Smooth muscle cell (in vitro differentiated cells): ENCODE data around the gene EFNA5. TPM values are rescaled to one million over a fixed set of nuclear protein-coding genes. Genes with fewer than 3 reads are reported as not detected.
A peak's percentile ranks its signal among the peaks of the same experiment; 100 is the strongest.

Source experiments
- DNase-seq: peaks from one replicate; lab custom pipeline; 2025; ENCODE audit not compliant: unreplicated experiment; lab: John Stamatoyannopoulos, UW
- H2AFZ ChIP-seq: fragments of 200-600 bp; sonication (generic); 2 replicates; pipeline ENCODE4 v1.6.0; 2016; ENCODE audit warnings: antibody characterized with exemption, low read depth, mild to moderate bottlenecking
- H3F3A ChIP-seq: fragments of 200-600 bp; sonication (generic); 2 replicates; pipeline ENCODE4 v1.6.0; 2017; ENCODE audit warnings: antibody characterized with exemption, low read depth
- H3K27ac ChIP-seq: fragments of 200-600 bp; sonication (generic); 2 replicates; pipeline ENCODE4 v1.5.1; 2016; ENCODE audit warnings: low read depth, mild to moderate bottlenecking
- H3K27me3 ChIP-seq: fragments of 200-600 bp; sonication (generic); 2 replicates; pipeline ENCODE4 v1.6.1; 2016; ENCODE audit warnings: low read depth, mild to moderate bottlenecking
- H3K36me3 ChIP-seq: fragments of 200-600 bp; sonication (generic); 2 replicates; pipeline ENCODE4 v1.5.1; 2016; ENCODE audit warnings: low read depth
- H3K4me1 ChIP-seq: fragments of 200-600 bp; sonication (generic); 2 replicates; pipeline ENCODE4 v1.5.1; 2016; ENCODE audit warnings: low read depth
- H3K4me2 ChIP-seq: fragments of 200-600 bp; sonication (generic); 2 replicates; pipeline ENCODE4 v1.6.0; 2016; ENCODE audit warnings: mild to moderate bottlenecking
- H3K4me3 ChIP-seq: fragments of 200-600 bp; sonication (generic); 2 replicates; pipeline ENCODE4 v1.5.1; 2016; ENCODE audit warnings: mild to moderate bottlenecking
- H3K79me2 ChIP-seq: fragments of 200-600 bp; sonication (generic); 2 replicates; pipeline ENCODE4 v1.6.0; 2016; ENCODE audit warnings: low read depth, mild to moderate bottlenecking
- H3K9ac ChIP-seq: fragments of 200-600 bp; sonication (generic); 2 replicates; pipeline ENCODE4 v1.6.0; 2016; ENCODE audit warnings: low read depth
- H3K9me3 ChIP-seq: fragments of 200-600 bp; sonication (generic); replicated peaks from 2 replicates; pipeline ENCODE4 v1.5.1; 2016; ENCODE audit warnings: low read depth
- H4K20me1 ChIP-seq: fragments of 200-600 bp; sonication (generic); 2 replicates; pipeline ENCODE4 v1.6.0; 2016; ENCODE audit warnings: low read depth
- CTCF ChIP-seq: fragments of 200-600 bp; sonication (generic); IDR thresholded peaks from 2 replicates; pipeline ENCODE4 v1.5.1; 2017; ENCODE audit warnings: borderline replicate concordance, mild to moderate bottlenecking, antibody characterized with exemption; ENCODE audit not compliant: insufficient read depth, poor library complexity, severe bottlenecking
- WGBS: methylation state at CpG from one replicate; pipeline ENCODE4 v1.1.7; 2016; ENCODE audit warnings: low lambda C conversion rate; 5-methylcytosine and 5-hydroxymethylcytosine counted together
- polyA plus RNA-seq: library from polyadenylated mRNA; unstranded; fragments of >200 nt; fragmentation: Nextera tagmentation; extraction: Ambion mirVana; gene quantifications from 2 replicates; pipeline ENCODE4 v1.2.1, GENCODE V29; 2016
- total RNA-seq: library from RNA; depleted of rRNA; stranded (reverse); fragments of >200 nt; gene quantifications from 2 replicates; pipeline ENCODE4 v1.2.3, GENCODE V29; 2014

Gene EFNA5
- total and polyA plus RNA-seq, 2 experiments from 2014 or later, result 0.32 to 8.8 TPM

GRCh38 chr5:107567901-107568671, 102.7 kb downstream of the EFNA5 start:
- no peaks in the 10 kb centered on the region for H3K27me3 ChIP-seq
- no peak overlapping the region for H3K27ac ChIP-seq
- H4K20me1 ChIP-seq, result no peaks in the 10 kb centered on the region
- no peak overlapping the region for H3K9ac ChIP-seq
- H3K4me3 ChIP-seq, result no peak overlapping the region
- TF ChIP-seq CTCF, result no peak
- no peaks in the 10 kb centered on the region for H3K9me3 ChIP-seq
- DNase-seq, result no peak
- no peak overlapping the region for H2AFZ ChIP-seq
- H3K79me2 ChIP-seq, result peaks cover 4% of the 10 kb centered on the region
- H3K4me2 ChIP-seq, result peak overlapping the region; percentile 14
- 91% methylated on average over 4 of the region's 4 CpGs for WGBS
- no peaks in the 10 kb centered on the region for H3F3A ChIP-seq
- peaks cover 70% of the 10 kb centered on the region for H3K4me1 ChIP-seq
- H3K36me3 ChIP-seq, result no peaks in the 10 kb centered on the region

- no peak for TF ChIP-seq CTCF
- peaks cover 62% of the 10 kb centered on the region for H3K4me1 ChIP-seq
- H3F3A ChIP-seq, result no peaks in the 10 kb centered on the region
- H3K27ac ChIP-seq, result no peak overlapping the region
- peaks cover 4% of the 10 kb centered on the region for H3K79me2 ChIP-seq
- H3K4me2 ChIP-seq, result peak overlapping the region; percentile 10
- H2AFZ ChIP-seq, result no peak overlapping the region
- no peak overlapping the region for H3K4me3 ChIP-seq
- H4K20me1 ChIP-seq, result no peaks in the 10 kb centered on the region
- no peaks in the 10 kb centered on the region for H3K36me3 ChIP-seq
- WGBS, result 86% methylated on average over 2 of the region's 2 CpGs
- H3K27me3 ChIP-seq, result no peaks in the 10 kb centered on the region
- H3K9ac ChIP-seq, result no peak overlapping the region
- DNase-seq, result no peak
- H3K9me3 ChIP-seq, result no peaks in the 10 kb centered on the region
Measured at GRCh38 chr5:107566986-107567385, 103.8 kb downstream of the EFNA5 start.

GRCh38 chr5:107565791-107566767, 104.7 kb downstream of the EFNA5 start:
- Histone ChIP-seq H3K79me2 (peaks cover 4% of the 10 kb centered on the region), H3K4me2 (peak overlapping the region; percentile 10), H3K36me3 (no peaks in the 10 kb centered on the region), H3K9me3 (no peaks in the 10 kb centered on the region), H3F3A (no peaks in the 10 kb centered on the region), H2AFZ (peak overlapping the region; percentile 65), H3K27me3 (no peaks in the 10 kb centered on the region), H3K9ac (no peak overlapping the region), H3K4me1 (peaks cover 54% of the 10 kb centered on the region), H4K20me1 (no peaks in the 10 kb centered on the region), H3K27ac (no peak overlapping the region), H3K4me3 (no peak overlapping the region)
- 64% methylated on average over 10 of the region's 10 CpGs for WGBS
- no peak for TF ChIP-seq CTCF
- DNase-seq, result no peak
